BLaER1 treated with 17β-estradiol and CSF1 and Interleukin-3, amounts not matched to agents 10 nM and 100 nM (cell line): Measurements from ENCODE around the gene DNAH2.

Source experiments
- H3K27ac ChIP-seq, 11 experiments: shearing (Covaris generic); formaldehyde crosslinking; 2 replicates each; pipeline ENCODE4 v1.8.1; 2022
- H3K27me3 ChIP-seq, 11 experiments: shearing (Covaris generic); formaldehyde crosslinking; 2 replicates each; pipeline ENCODE4 v1.8.1; 2022
- H3K36me3 ChIP-seq, 11 experiments: shearing (Covaris generic); formaldehyde crosslinking; 2 replicates each; pipeline ENCODE4 v1.8.1; 2022
- H3K4me1 ChIP-seq, 10 experiments: shearing (Covaris generic); formaldehyde crosslinking; 2 replicates each; pipeline ENCODE4 v1.8.1; 2022
- H3K4me2 ChIP-seq, 11 experiments: shearing (Covaris generic); formaldehyde crosslinking; 2 replicates each; pipeline ENCODE4 v1.8.1; 2022
- H3K4me3 ChIP-seq, 10 experiments: shearing (Covaris generic); formaldehyde crosslinking; 2 replicates each; pipeline ENCODE4 v1.8.1; 2022
- H3K9ac ChIP-seq, 11 experiments: shearing (Covaris generic); formaldehyde crosslinking; 2 replicates each; pipeline ENCODE4 v1.8.1; 2022
- H3K9me3 ChIP-seq, 11 experiments: shearing (Covaris generic); formaldehyde crosslinking; replicated peaks in 1 of 11; 2 replicates each; pipeline ENCODE4 v1.8.1; 2022
- H4K20me1 ChIP-seq, 11 experiments: shearing (Covaris generic); formaldehyde crosslinking; 2 replicates each; pipeline ENCODE4 v1.8.1; 2022
- Cebpa-rat ChIP-seq, 11 experiments: shearing (Covaris generic); IDR thresholded peaks; 2 replicates each; pipeline ENCODE4 v1.8.1; 2022

Gene DNAH2

GRCh38 chr17:7774055-7774521 is 56.5 kb downstream of the DNAH2 start:
- Histone ChIP-seq H3K9me3 (no peaks in the 10 kb centered on the region), H4K20me1 (no peaks in the 10 kb centered on the region), H3K4me1 (peaks cover 0 to 4% (median 0%) of the 10 kb centered on the region in 10 experiments; a peak in 6 of 20 replicates), H3K36me3 (no peaks in the 10 kb centered on the region), H3K4me2 (no peak overlapping the region), H3K27ac (no peak overlapping the region), H3K27me3 (no peaks in the 10 kb centered on the region), H3K4me3 (no peak overlapping the region), H3K9ac (no peak overlapping the region)
- peak in 6 of 11 experiments; percentile 38 to 87 (median 60); a peak in 9 of 22 replicates for TF ChIP-seq Cebpa-rat (IDR thresholded peaks at IDR 0.05)

DNA sequence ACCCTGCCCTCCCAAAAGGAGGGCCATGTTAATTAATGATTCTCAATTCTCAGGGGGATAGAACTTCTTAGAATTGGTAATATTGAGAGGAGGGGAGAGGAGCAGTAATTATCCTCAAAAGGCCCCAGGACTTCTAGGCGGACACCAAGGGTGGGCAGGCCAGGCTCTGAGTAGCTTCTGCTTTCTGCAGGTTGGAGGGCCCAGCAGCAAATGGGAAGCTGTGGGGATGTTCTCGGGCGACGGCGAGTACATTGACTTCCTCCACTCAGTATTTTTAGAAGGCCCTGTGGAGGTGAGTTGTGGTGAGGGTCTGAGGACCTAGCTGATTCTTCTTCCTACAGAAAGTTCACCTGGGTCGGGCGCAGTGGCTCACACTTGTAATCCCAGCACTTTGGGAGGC is 57.5 kb downstream of the DNAH2 start:
- no peak for TF ChIP-seq Cebpa-rat (IDR thresholded peaks at IDR 0.05)
- no peak overlapping the region for H3K4me3 ChIP-seq
- H3K27ac ChIP-seq: no peak overlapping the region
- H4K20me1 ChIP-seq: no peaks in the 10 kb centered on the region
- no peaks in the 10 kb centered on the region for H3K36me3 ChIP-seq
- peaks cover 0 to 9% (median 0%) of the 10 kb centered on the region in 10 experiments; a peak in 8 of 20 replicates for H3K4me1 ChIP-seq
- no peak overlapping the region for H3K4me2 ChIP-seq
- H3K27me3 ChIP-seq: no peaks in the 10 kb centered on the region
- no peaks in the 10 kb centered on the region for H3K9me3 ChIP-seq
- no peak overlapping the region for H3K9ac ChIP-seq

GRCh38 chr17:7777017-7777416 is 59.5 kb downstream of the DNAH2 start:
- Histone ChIP-seq H4K20me1 (peaks cover 0 to 5% (median 0%) of the 10 kb centered on the region in 11 experiments; a peak in 1 of 22 replicates), H3K4me1 (peaks cover 10 to 27% (median 18%) of the 10 kb centered on the region in 10 experiments; a peak in 19 of 20 replicates), H3K4me3 (no peak overlapping the region), H3K9me3 (no peaks in the 10 kb centered on the region), H3K27ac (no peak overlapping the region), H3K4me2 (no peak overlapping the region), H3K36me3 (no peaks in the 10 kb centered on the region), H3K27me3 (no peaks in the 10 kb centered on the region), H3K9ac (no peak overlapping the region)
- TF ChIP-seq Cebpa-rat (IDR thresholded peaks at IDR 0.05): no peak

DNA sequence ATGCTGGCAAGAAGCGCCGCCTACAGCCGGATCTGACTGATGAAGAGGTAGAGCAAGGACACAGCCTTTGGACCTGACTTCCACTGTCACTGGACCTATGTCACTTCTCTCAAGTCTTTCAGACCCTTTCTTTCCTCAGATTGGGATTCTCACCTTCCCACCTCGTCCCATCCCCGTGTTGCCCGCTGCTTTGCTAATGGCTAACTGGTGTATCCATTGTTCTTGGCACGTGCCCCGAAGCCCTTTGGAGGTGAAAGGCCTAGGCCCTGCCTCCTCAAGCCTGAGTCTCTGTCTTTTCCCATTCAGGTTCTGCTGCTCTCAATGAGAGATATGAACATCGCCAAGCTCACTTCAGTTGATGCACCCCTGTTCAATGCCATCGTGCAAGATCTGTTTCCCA is 63.2 kb downstream of the DNAH2 start:
- TF ChIP-seq Cebpa-rat (IDR thresholded peaks at IDR 0.05): no peak
- Histone ChIP-seq H3K4me3 (no peak overlapping the region), H3K27ac (no peak overlapping the region), H4K20me1 (peaks cover 0 to 5% (median 0%) of the 10 kb centered on the region in 11 experiments; a peak in 1 of 22 replicates), H3K27me3 (no peaks in the 10 kb centered on the region), H3K9ac (no peak overlapping the region), H3K4me2 (peak overlapping the region in 9 of 11 experiments; percentile 2 to 74 (median 65); a peak in 16 of 22 replicates), H3K4me1 (peaks cover 13 to 34% (median 25%) of the 10 kb centered on the region in 10 experiments; a peak in 19 of 20 replicates), H3K9me3 (no peaks in the 10 kb centered on the region), H3K36me3 (no peaks in the 10 kb centered on the region)

- Histone ChIP-seq H3K9me3 (no peaks in the 10 kb centered on the region), H3K27ac (no peak overlapping the region), H3K4me1 (peaks cover 13 to 34% (median 25%) of the 10 kb centered on the region in 10 experiments; a peak in 19 of 20 replicates), H3K36me3 (no peaks in the 10 kb centered on the region), H3K27me3 (no peaks in the 10 kb centered on the region), H3K9ac (no peak overlapping the region), H3K4me3 (no peak overlapping the region), H4K20me1 (peaks cover 0 to 5% (median 0%) of the 10 kb centered on the region in 11 experiments; a peak in 1 of 22 replicates), H3K4me2 (peak overlapping the region; percentile 2 to 74 (median 62); a peak in 20 of 22 replicates)
- TF ChIP-seq Cebpa-rat (IDR thresholded peaks at IDR 0.05): no peak
Observed at GRCh38 chr17:7781429-7781828, 63.9 kb downstream of the DNAH2 start.

GRCh38 chr17:7782240-7782639 is 64.7 kb downstream of the DNAH2 start:
- H3K4me1 ChIP-seq: peaks cover 13 to 34% (median 25%) of the 10 kb centered on the region in 10 experiments; a peak in 19 of 20 replicates
- no peak overlapping the region for H3K27ac ChIP-seq
- H4K20me1 ChIP-seq: peaks cover 0 to 5% (median 0%) of the 10 kb centered on the region in 11 experiments; a peak in 1 of 22 replicates
- H3K4me2 ChIP-seq: peak overlapping the region; percentile 2 to 74 (median 62); a peak in 19 of 22 replicates
- H3K4me3 ChIP-seq: no peak overlapping the region
- no peak for TF ChIP-seq Cebpa-rat (IDR thresholded peaks at IDR 0.05)
- H3K9ac ChIP-seq: no peak overlapping the region
- H3K9me3 ChIP-seq: no peaks in the 10 kb centered on the region
- no peaks in the 10 kb centered on the region for H3K27me3 ChIP-seq
- no peaks in the 10 kb centered on the region for H3K36me3 ChIP-seq

DNA sequence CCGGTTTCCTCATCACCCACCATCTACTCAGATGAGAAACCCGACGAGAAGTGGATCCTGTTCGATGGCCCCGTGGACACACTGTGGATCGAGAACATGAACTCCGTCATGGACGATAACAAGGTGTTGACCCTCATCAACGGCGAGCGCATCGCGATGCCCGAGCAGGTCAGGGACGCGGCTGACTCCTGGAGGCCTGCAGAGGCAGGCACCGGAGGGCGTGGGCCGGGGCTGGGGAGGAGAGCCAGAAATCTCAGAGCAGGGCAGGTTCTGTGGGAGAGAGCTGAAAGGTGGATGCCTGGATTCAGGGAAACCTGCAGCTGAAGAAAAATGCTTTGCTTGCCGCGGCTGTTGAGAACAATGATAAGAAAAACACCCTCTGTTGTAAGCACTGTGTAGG is 69.3 kb downstream of the DNAH2 start:
- H3K27ac ChIP-seq: no peak overlapping the region
- H3K4me3 ChIP-seq: no peak overlapping the region
- no peaks in the 10 kb centered on the region for H3K27me3 ChIP-seq
- H3K9me3 ChIP-seq: no peaks in the 10 kb centered on the region
- no peak overlapping the region for H3K4me2 ChIP-seq
- H3K9ac ChIP-seq: no peak overlapping the region
- no peak for TF ChIP-seq Cebpa-rat (IDR thresholded peaks at IDR 0.05)
- peaks cover 2 to 10% (median 9%) of the 10 kb centered on the region in 10 experiments; a peak in 19 of 20 replicates for H3K4me1 ChIP-seq
- peaks cover 0 to under 1% (median 0%) of the 10 kb centered on the region in 11 experiments; a peak in 1 of 22 replicates for H4K20me1 ChIP-seq
- H3K36me3 ChIP-seq: no peaks in the 10 kb centered on the region

GRCh38 chr17:7789131-7789530 is 71.6 kb downstream of the DNAH2 start:
- TF ChIP-seq Cebpa-rat (IDR thresholded peaks at IDR 0.05): no peak
- Histone ChIP-seq H3K9ac (no peak overlapping the region), H3K27ac (no peak overlapping the region), H3K4me3 (no peak overlapping the region), H3K27me3 (no peaks in the 10 kb centered on the region), H3K36me3 (no peaks in the 10 kb centered on the region), H3K9me3 (no peaks in the 10 kb centered on the region), H3K4me1 (peaks cover 0 to 4% (median 0%) of the 10 kb centered on the region in 10 experiments; a peak in 2 of 20 replicates), H3K4me2 (no peak overlapping the region), H4K20me1 (no peaks in the 10 kb centered on the region)

- Histone ChIP-seq H3K9me3 (no peaks in the 10 kb centered on the region), H3K4me3 (no peak overlapping the region), H3K27me3 (no peaks in the 10 kb centered on the region), H3K9ac (no peak overlapping the region), H3K4me1 (peaks cover 0 to 6% (median 0%) of the 10 kb centered on the region in 10 experiments; a peak in 2 of 20 replicates), H4K20me1 (no peaks in the 10 kb centered on the region), H3K27ac (no peak overlapping the region), H3K36me3 (no peaks in the 10 kb centered on the region), H3K4me2 (no peak overlapping the region)
- TF ChIP-seq Cebpa-rat (IDR thresholded peaks at IDR 0.05): no peak
Observed at GRCh38 chr17:7790150-7790549, 72.6 kb downstream of the DNAH2 start.

DNA sequence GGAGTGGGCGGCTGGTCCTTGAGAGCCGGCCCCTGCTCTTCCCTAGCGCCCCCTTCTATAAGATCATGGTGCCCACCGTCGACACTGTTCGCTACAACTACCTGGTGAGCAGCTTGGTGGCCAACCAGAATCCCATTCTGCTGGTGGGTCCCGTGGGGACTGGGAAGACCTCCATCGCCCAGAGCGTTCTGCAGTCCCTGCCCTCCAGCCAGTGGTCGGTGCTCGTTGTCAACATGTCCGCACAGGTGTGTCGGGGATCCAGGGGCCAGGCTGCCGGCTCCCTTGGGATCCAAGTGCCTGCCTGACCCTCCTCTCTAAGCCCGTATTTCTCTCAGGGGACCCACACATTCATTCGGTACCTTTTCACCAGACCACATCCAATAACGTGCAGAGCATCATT is 75.1 kb downstream of the DNAH2 start:
- Histone ChIP-seq H4K20me1 (no peaks in the 10 kb centered on the region), H3K4me1 (peaks cover 0 to 6% (median 0%) of the 10 kb centered on the region in 10 experiments; a peak in 2 of 20 replicates), H3K4me2 (no peak overlapping the region), H3K9ac (no peak overlapping the region), H3K27me3 (no peaks in the 10 kb centered on the region), H3K4me3 (no peak overlapping the region), H3K27ac (no peak overlapping the region), H3K9me3 (no peaks in the 10 kb centered on the region), H3K36me3 (no peaks in the 10 kb centered on the region)
- no peak for TF ChIP-seq Cebpa-rat (IDR thresholded peaks at IDR 0.05)
